NB4 (cell line): Measurements from ENCODE around the gene RTN4.

Source experiments
- CTCF ChIP-seq: IDR thresholded peaks from one replicate; pipeline ENCODE4 v1.5.1; 2012; ENCODE audit warnings: low read depth, low read length
- MAX ChIP-seq: IDR thresholded peaks from 2 replicates; pipeline ENCODE4 v1.6.1; 2011; ENCODE audit warnings: low read depth, low read length
- MYC ChIP-seq: IDR thresholded peaks from 2 replicates; pipeline ENCODE4 v1.6.1; 2011; ENCODE audit warnings: low read depth, low read length
- POLR2A ChIP-seq: IDR thresholded peaks from 2 replicates; pipeline ENCODE4 v1.6.1; 2011; ENCODE audit warnings: mild to moderate bottlenecking; ENCODE audit not compliant: insufficient read length; ENCODE audit errors: extremely low read depth

- TF ChIP-seq CTCF (no peak), POLR2A (no peak), MYC (no peak), MAX (no peak)
Observed at GRCh38 chr2:54965425-54965824, 84.8 kb downstream of the RTN4 start.
